ENCODE results near the gene HNMT.
"Not testable (repeated sequence)": the region's sequence is repeated elsewhere in the genome, so short reads cannot be mapped to it uniquely, and the experiment has no call there.

The HNMT gene

GRCh38 chr2:137964066-137964858 is at the start of gene HNMT:
Gene HNMT, plus strand, starts transcription at chr2:137964473. Its CDS starts 19 bp downstream, at chr2:137964492.
- no peak for DNase-seq (ENCODE audit: low spot score)

GRCh38 chr2:137921105-137921880 is 43.0 kb upstream of the HNMT start:
- DNase-seq (ENCODE audit: low spot score): no peak

- DNase-seq (ENCODE audit: low spot score): not testable (repeated sequence)
Observed at GRCh38 chr2:137922171-137922570, 42.1 kb upstream of the HNMT start.

GRCh38 chr2:137924019-137924418 is 40.3 kb upstream of the HNMT start:
- no peak for DNase-seq (ENCODE audit: low spot score)

GRCh38 chr2:137925599-137925998 is 38.7 kb upstream of the HNMT start:
- no peak for DNase-seq (ENCODE audit: low spot score)

GRCh38 chr2:137927846-137928245 is 36.4 kb upstream of the HNMT start:
- no peak for DNase-seq (ENCODE audit: low spot score)

GRCh38 chr2:137928547-137929518 is 35.4 kb upstream of the HNMT start:
- no peak for DNase-seq (ENCODE audit: low spot score)

GRCh38 chr2:137929519-137929916 is 34.8 kb upstream of the HNMT start:
- DNase-seq (ENCODE audit: low spot score): no peak

- no peak for DNase-seq (ENCODE audit: low spot score)
Observed at GRCh38 chr2:137930146-137930545, 34.1 kb upstream of the HNMT start.

- DNase-seq (ENCODE audit: low spot score): no peak
Observed at GRCh38 chr2:137935591-137935990, 28.7 kb upstream of the HNMT start.

GRCh38 chr2:137937246-137937645 is 27.0 kb upstream of the HNMT start:
- no peak for DNase-seq (ENCODE audit: low spot score)

- DNase-seq (ENCODE audit: low spot score): no peak
Observed at GRCh38 chr2:137937778-137938177, 26.5 kb upstream of the HNMT start.

- DNase-seq (ENCODE audit: low spot score): no peak
Observed at GRCh38 chr2:137938204-137938603, 26.1 kb upstream of the HNMT start.

- no peak for DNase-seq (ENCODE audit: low spot score)
Observed at GRCh38 chr2:137939026-137939425, 25.2 kb upstream of the HNMT start.

GRCh38 chr2:137940154-137940553 is 24.1 kb upstream of the HNMT start:
- no peak for DNase-seq (ENCODE audit: low spot score)

GRCh38 chr2:137942037-137942832 is 22.0 kb upstream of the HNMT start:
- DNase-seq (ENCODE audit: low spot score): no peak

GRCh38 chr2:137942833-137943677 is 21.2 kb upstream of the HNMT start:
- no peak for DNase-seq (ENCODE audit: low spot score)

- no peak for DNase-seq (ENCODE audit: low spot score)
Observed at GRCh38 chr2:137943678-137944347, 20.5 kb upstream of the HNMT start.

- DNase-seq (ENCODE audit: low spot score): no peak
Observed at GRCh38 chr2:137944714-137945113, 19.6 kb upstream of the HNMT start.

- no peak for DNase-seq (ENCODE audit: low spot score)
Observed at GRCh38 chr2:137945229-137945628, 19.0 kb upstream of the HNMT start.
